Measurements from ENCODE around the gene PKN1.

PKN1 gene

GRCh38 chr19:14471436-14472187, 38.5 kb downstream of the PKN1 start:
- TF ChIP-seq CTCF (IDR thresholded peaks at IDR 0.05; ENCODE audit: control extremely low read depth, extremely low read depth, low read depth, missing control alignments), result no peak
- POLR2A ChIA-PET, result interaction anchor here (0.6 kb wide), 1 partner anchor 143 kb away, joined by 3 read pairs; no protein-coding TSS in a partner anchor
- no peak for DNase-seq (ENCODE audit: extremely low spot score)
- CTCF ChIA-PET, result interaction anchor here (0.6 to 2.6 kb wide), 17 partner anchors 10 to 411 kb away, joined by 3 to 15 read pairs (median 4); partner anchors contain the start of genes ASF1B and DNAJB1

- TF ChIP-seq CTCF (IDR thresholded peaks at IDR 0.05; ENCODE audit: control extremely low read depth, extremely low read depth, low read depth, missing control alignments), result peak; percentile 92
- DNase-seq (ENCODE audit: extremely low spot score), result peak; percentile 92
- ChIA-PET POLR2A (interaction anchor here (0.6 kb wide), 2 partner anchors 144 to 336 kb away, joined by 3 read pairs; partner anchors contain the start of gene ASF1B), CTCF (interaction anchor here (0.7 to 2.6 kb wide), 22 partner anchors 9 to 412 kb away, joined by 3 to 15 read pairs (median 4); partner anchors contain the start of genes ASF1B and DNAJB1)
Measured at GRCh38 chr19:14472202-14472938, 39.3 kb downstream of the PKN1 start.

- CTCF ChIA-PET, result interaction anchor here (0.7 to 2.6 kb wide), 19 partner anchors 8 to 413 kb away, joined by 3 to 15 read pairs (median 4); partner anchors contain the start of genes ASF1B and DNAJB1
Measured at GRCh38 chr19:14473073-14473977, 40.2 kb downstream of the PKN1 start.

GRCh38 chr19:14473978-14474578, 41.0 kb downstream of the PKN1 start:
- no peak for TF ChIP-seq CTCF (IDR thresholded peaks at IDR 0.05; ENCODE audit: control extremely low read depth, extremely low read depth, low read depth, missing control alignments)
- POLR2A ChIA-PET, result no interaction called here
- CTCF ChIA-PET, result no interaction called here
- no peak for DNase-seq (ENCODE audit: extremely low spot score)

More at GRCh38 chr19:14473073-14473977, 40.2 kb downstream of the PKN1 start:
- no peak for TF ChIP-seq CTCF (IDR thresholded peaks at IDR 0.05; ENCODE audit: control extremely low read depth, extremely low read depth, low read depth, missing control alignments)
- POLR2A ChIA-PET, result interaction anchor here (0.6 kb wide), 1 partner anchor 337 kb away, joined by 3 read pairs; the partner anchor contains the start of gene ASF1B
- peak; percentile 31 for DNase-seq (ENCODE audit: extremely low spot score)

GRCh38 chr19:14474827-14475226, 41.7 kb downstream of the PKN1 start:
- TF ChIP-seq CTCF (IDR thresholded peaks at IDR 0.05; ENCODE audit: control extremely low read depth, extremely low read depth, low read depth, missing control alignments), result no peak
- ChIA-PET POLR2A (no interaction called here), CTCF (no interaction called here)
- DNase-seq (ENCODE audit: extremely low spot score), result no peak
